Activated T-helper 1 cell treated with anti-CD3 and anti-CD28 coated beads, Interleukin-12 subunit alpha, Interleukin-12 subunit beta, Interleukin-2, Interleukin-4 antibody, amounts not matched to agents 30 ng/mL and 10 ng/mL and 1 ng/mL, durations not matched to agents 14 hours and 24 hours and 36 hours (primary cell): Measurements from ENCODE around the gene UCP1. TPM values are rescaled to one million over a fixed set of nuclear protein-coding genes. Genes with fewer than 3 reads are reported as not detected.

Source experiments
- DNase-seq: peaks from one replicate; pipeline ENCODE4 v3.0.0; 2021; ENCODE audit warnings: low spot score
- H3K27ac Mint-ChIP-seq: one replicate; pipeline ENCODE4 v1.8.0; 2021; ENCODE audit warnings: mild to moderate bottlenecking, mixed read lengths
- H3K27me3 Mint-ChIP-seq: one replicate; pipeline ENCODE4 v1.8.0; 2022; ENCODE audit warnings: mild to moderate bottlenecking, moderate library complexity, mixed read lengths; ENCODE audit not compliant: insufficient read depth
- H3K36me3 Mint-ChIP-seq: one replicate; pipeline ENCODE4 v1.8.0; 2021; ENCODE audit warnings: low read depth, mixed read lengths
- H3K4me1 Mint-ChIP-seq: one replicate; pipeline ENCODE4 v1.8.0; 2021; ENCODE audit warnings: low read depth, mixed read lengths
- H3K4me3 Mint-ChIP-seq: one replicate; pipeline ENCODE4 v1.8.0; 2021; ENCODE audit warnings: mild to moderate bottlenecking, moderate library complexity, mixed read lengths
- H3K9me3 Mint-ChIP-seq: one replicate; pipeline ENCODE4 v1.8.0; 2021; ENCODE audit warnings: mixed read lengths
- intact Hi-C: fragments of 100-400 bp; cut with micrococcal nuclease; formaldehyde crosslinking; loops from one replicate; pipeline ENCODE4 v1.15.1; 2024
- total RNA-seq: library from RNA; stranded (reverse); gene quantifications from 2 replicates; pipeline ENCODE4 v1.2.3, GENCODE V29; 2022

Gene UCP1
- total RNA-seq, 1 donor from 2014 or later = not detected

DNA sequence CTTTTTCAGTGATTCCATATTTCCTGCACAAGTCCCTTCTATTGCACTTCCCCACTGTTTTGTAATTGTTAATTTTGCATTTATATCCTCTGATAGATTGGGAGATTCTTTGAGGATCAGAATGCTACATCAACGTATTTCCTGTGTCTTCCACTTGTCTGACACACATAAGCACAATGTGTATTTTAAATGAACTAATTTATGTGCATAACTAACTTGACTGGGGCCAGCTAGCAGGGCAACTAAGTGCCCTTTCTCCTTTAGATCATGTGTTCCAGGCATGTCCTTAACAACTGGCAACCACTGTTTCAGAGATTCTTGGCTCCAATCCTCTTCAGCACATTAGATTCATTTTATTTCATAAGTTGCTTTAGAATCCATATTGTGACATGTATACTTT, 15.7 kb upstream of the UCP1 start:
- DNase-seq = no peak
- no peaks in the 10 kb centered on the region for H3K4me1 Mint-ChIP-seq
- H3K27ac Mint-ChIP-seq = no peak overlapping the region

DNA sequence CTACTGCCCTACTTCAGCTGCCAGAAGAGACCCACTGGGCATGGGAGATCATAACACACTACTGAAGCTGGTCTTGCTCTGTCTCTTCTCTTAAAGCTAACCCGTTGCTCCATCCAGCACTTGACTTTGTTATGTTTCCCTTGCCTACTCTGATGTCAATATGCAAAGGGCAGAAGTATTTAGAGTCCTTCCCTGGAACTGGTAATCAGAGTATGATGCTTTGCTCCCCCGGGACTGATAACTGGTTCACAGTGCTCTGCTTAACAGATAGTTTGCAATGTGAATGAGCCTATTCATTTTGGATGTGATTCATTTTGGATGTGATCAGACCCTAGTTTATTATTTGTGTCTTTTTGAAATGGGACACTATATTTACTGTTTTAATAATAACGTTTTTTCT, 12.3 kb upstream of the UCP1 start:
- H3K27ac Mint-ChIP-seq = no peak overlapping the region
- no peak overlapping the region for H3K4me3 Mint-ChIP-seq
- H3K27me3 Mint-ChIP-seq = peaks cover 48% of the 10 kb centered on the region
- H3K4me1 Mint-ChIP-seq = no peaks in the 10 kb centered on the region
- DNase-seq = no peak
- intact Hi-C loops = no loop called here
- no peaks in the 10 kb centered on the region for H3K36me3 Mint-ChIP-seq
- no peaks in the 10 kb centered on the region for H3K9me3 Mint-ChIP-seq

More for the DNA sequence above, 15.7 kb upstream of the UCP1 start:
- no peaks in the 10 kb centered on the region for H3K9me3 Mint-ChIP-seq
- intact Hi-C loops = no loop called here
- peaks cover 24% of the 10 kb centered on the region for H3K27me3 Mint-ChIP-seq
- H3K36me3 Mint-ChIP-seq = no peaks in the 10 kb centered on the region
- no peak overlapping the region for H3K4me3 Mint-ChIP-seq

DNA sequence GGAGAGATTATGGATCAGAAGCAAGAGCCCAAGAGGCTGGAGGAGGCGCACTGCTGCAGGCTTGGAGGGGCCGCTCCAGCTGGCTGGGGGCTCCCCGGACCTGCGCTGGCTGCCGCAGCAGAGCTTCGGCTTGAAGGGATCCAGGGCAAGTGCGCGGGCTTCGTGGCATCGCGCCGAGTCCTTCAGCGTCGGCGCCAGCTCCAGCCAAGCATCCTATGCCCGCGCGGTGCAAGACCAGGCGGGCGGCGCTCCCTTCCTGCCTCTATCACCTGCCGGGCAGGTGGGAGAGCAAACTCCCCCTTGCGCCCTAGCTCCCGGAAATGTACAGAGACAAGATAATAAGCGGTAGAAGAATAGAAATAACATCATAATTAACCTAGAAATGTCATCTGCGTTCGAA, 10.5 kb upstream of the UCP1 start:
- intact Hi-C loops = no loop called here
- no peak overlapping the region for H3K4me3 Mint-ChIP-seq
- H3K9me3 Mint-ChIP-seq = no peaks in the 10 kb centered on the region
- H3K4me1 Mint-ChIP-seq = no peaks in the 10 kb centered on the region
- no peak for DNase-seq
- H3K27ac Mint-ChIP-seq = no peak overlapping the region
- no peaks in the 10 kb centered on the region for H3K36me3 Mint-ChIP-seq
- H3K27me3 Mint-ChIP-seq = peaks cover 50% of the 10 kb centered on the region

DNA sequence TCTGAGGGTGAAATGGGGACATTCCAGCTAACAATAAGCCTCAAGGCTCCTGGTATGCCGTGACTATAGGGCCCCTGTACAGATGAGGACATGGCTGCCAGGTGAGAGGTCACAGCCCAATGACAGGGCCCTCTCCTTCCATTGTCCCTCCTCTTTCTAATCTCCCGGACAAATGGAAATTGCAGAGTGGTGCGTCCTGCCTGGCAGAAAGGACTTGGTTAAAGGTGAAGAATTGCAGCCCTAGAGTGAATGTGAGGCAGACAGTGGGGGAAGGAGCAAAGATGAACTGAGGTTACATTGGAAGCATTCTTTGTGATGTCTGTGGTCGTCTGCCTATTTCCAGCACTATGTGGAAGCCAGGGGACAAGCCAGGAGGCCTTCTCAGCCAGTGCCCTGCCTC, 6.7 kb upstream of the UCP1 start:
- no peak overlapping the region for H3K27ac Mint-ChIP-seq
- no peaks in the 10 kb centered on the region for H3K36me3 Mint-ChIP-seq
- H3K4me3 Mint-ChIP-seq = no peak overlapping the region
- DNase-seq = no peak
- H3K4me1 Mint-ChIP-seq = no peaks in the 10 kb centered on the region
- intact Hi-C loops = no loop called here
- H3K9me3 Mint-ChIP-seq = peaks cover 10% of the 10 kb centered on the region
- H3K27me3 Mint-ChIP-seq = peaks cover 48% of the 10 kb centered on the region

DNA sequence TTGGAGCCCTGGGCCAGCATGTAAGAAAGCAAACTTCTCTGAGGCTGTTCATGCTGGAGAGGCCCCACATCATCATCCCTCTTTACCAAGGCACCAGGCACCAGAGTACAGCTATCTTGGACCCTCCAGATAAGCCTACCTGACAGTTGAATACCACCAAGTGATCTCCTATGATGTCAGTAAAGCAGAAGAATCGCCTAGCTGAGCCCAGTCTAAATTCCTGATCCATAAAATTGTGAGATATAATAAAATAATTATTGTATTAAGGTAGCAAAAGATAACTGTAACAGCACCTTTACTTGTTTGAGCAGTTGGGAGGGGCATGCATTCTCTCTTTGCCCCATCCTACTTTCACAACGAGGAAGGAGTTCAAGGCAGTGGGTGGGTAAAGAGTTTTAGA, 2.9 kb upstream of the UCP1 start:
- intact Hi-C loops = no loop called here
- Mint-ChIP-seq H3K27me3 (peaks cover 49% of the 10 kb centered on the region), H3K4me3 (no peak overlapping the region), H3K9me3 (peaks cover 11% of the 10 kb centered on the region), H3K27ac (no peak overlapping the region), H3K36me3 (no peaks in the 10 kb centered on the region), H3K4me1 (no peaks in the 10 kb centered on the region)
- no peak for DNase-seq

DNA sequence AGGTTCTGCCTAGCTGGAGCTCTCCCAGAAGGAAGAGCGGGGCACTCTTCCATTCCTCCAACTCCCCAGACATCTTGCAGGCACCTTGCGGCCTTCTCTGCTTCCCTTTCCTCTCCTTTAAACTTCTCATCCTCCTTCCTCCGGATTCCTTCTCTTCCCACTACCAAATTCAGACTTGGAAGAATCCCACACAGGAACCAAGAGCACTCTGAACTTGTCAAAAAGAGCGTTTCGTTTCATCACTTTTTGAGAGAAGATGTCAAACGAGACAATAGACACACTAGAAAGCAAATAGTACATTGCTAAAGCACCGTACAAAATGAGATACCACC, 512 bp upstream of the UCP1 start:
- Mint-ChIP-seq H3K4me1 (no peaks in the 10 kb centered on the region), H3K4me3 (peak overlapping the region; percentile 62), H3K27ac (no peak overlapping the region), H3K36me3 (no peaks in the 10 kb centered on the region), H3K9me3 (peaks cover 11% of the 10 kb centered on the region), H3K27me3 (peaks cover 45% of the 10 kb centered on the region)
- intact Hi-C loops = no loop called here
- DNase-seq = no peak

DNA sequence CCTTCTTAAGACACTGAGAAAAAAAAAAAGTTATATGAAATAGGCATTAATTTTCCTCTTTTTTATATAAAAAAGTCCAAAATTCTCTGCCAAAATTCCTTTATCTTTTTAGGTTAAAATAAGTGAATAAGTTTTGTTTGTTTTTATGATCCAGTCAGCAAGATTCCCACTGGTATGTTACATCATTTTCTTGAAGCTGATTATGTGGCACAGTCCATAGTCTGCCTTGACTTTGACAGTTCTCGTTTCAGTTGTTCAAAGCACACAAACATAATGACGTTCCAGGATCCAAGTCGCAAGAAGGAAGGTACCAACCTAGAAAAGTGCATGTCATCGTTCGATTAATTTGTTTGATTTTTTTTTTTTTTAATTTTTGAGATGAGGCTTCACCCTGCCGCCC, 9.1 kb downstream of the UCP1 start:
- Mint-ChIP-seq H3K4me3 (no peak overlapping the region), H3K4me1 (peaks cover 17% of the 10 kb centered on the region), H3K27me3 (peaks cover 36% of the 10 kb centered on the region), H3K9me3 (no peaks in the 10 kb centered on the region), H3K27ac (no peak overlapping the region), H3K36me3 (peaks cover 2% of the 10 kb centered on the region)
- intact Hi-C loops = loop anchor here (5.0 kb wide), 1 partner anchor 407 kb away; the partner anchor contains the start of gene MAML3
- DNase-seq = no peak

DNA sequence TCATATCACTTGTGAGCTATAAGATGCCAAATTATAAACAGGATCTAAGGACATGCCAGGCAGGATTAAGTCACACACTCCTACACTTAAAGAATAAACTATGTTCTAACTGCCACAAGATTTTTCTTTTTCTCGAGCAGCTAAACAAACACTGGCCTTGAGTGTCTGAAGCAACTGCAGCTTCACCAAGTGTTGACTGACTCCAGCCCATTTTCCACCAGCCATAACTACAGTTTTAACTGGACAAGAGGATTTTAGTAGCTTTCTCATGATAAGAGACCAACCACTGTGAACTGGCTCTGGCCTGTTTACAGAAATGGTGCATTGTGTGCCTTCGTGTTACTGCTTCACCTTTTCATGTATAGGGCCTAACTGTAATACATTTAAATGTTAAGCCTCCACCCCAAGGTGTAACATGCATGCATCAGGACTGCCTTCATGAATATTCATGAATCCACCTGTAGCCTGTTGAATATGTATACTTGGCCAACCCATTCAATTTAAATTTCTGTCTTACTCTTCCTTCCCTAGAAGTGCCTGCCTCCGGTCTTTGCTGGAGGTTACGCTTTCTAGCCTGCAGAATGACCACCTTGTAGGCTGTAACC, 10.8 kb downstream of the UCP1 start:
- intact Hi-C loops = loop anchor here (5.0 kb wide), 1 partner anchor 406 kb away; the partner anchor contains the start of gene MAML3
- H3K4me1 Mint-ChIP-seq = peaks cover 17% of the 10 kb centered on the region
- no peak overlapping the region for H3K4me3 Mint-ChIP-seq
- H3K9me3 Mint-ChIP-seq = no peaks in the 10 kb centered on the region
- peaks cover 37% of the 10 kb centered on the region for H3K27me3 Mint-ChIP-seq
- no peak overlapping the region for H3K27ac Mint-ChIP-seq
- DNase-seq = no peak
- H3K36me3 Mint-ChIP-seq = peaks cover 2% of the 10 kb centered on the region

DNA sequence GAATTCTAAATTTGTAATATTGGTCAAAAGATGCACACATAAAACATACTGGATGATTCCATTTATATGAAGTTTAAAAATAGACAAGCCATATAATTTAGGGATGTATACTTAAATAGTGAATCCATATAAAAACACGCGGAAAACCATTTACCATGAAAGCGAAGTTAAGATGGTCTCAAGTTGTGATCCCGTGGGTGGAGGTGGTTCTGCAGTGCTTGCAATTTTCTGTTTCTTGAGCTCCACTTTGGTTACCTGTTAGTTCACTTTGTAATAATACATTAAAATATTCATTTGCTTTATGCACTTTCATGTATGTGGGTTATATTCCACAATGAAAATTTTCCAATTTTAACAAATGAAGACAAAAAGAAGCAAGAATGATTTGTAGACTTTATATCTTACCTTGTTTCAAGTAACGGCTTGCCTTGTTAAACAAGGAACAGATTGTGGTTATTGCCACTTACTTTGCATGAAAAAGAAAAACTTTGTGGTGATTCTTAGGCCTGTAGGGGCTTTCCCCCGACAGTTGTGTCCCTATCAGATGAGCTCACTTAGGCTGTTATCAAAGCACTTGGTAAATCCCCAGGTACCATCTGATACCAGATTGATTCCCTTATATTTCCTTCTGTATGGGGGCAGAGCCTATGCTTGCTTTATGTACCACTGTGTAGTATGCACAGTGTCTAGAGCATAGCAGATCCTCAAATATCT, 12.2 kb downstream of the UCP1 start:
- no peak overlapping the region for H3K27ac Mint-ChIP-seq
- H3K27me3 Mint-ChIP-seq = peaks cover 31% of the 10 kb centered on the region
- H3K4me1 Mint-ChIP-seq = peaks cover 17% of the 10 kb centered on the region
- intact Hi-C loops = loop anchor here (1.0 to 5.0 kb wide), 3 partner anchors 32 to 404 kb away; partner anchors contain the start of genes ELMOD2, MAML3 and SCOC
- peak; percentile 8 for DNase-seq
- H3K4me3 Mint-ChIP-seq = no peak overlapping the region
- H3K36me3 Mint-ChIP-seq = peaks cover 3% of the 10 kb centered on the region
- no peaks in the 10 kb centered on the region for H3K9me3 Mint-ChIP-seq

DNA sequence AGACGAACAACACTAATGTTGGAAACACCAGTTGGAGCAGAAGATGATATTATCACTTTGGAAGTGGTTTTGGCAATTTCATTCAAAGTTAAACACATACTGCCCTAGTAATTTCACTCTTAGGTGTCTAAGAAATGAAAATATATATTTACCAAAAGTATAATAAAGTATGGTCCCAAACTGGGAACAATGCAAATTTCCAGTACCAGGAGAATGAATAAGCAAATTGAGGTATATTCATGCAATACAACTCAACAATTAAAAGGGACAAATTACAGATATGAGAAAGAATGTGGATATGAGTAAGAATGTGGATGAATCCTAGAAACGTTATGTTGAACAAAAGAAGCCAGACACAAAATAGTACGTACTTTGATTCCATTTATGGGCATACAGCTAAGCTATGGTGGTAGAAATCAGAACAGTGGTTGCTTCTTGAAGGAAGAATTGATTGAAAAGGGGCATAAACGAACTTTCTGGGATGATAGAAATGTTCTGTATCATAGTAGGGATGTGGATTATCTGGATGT, 34.7 kb downstream of the UCP1 start:
- intact Hi-C loops = no loop called here
- no peak overlapping the region for H3K4me3 Mint-ChIP-seq
- no peaks in the 10 kb centered on the region for H3K4me1 Mint-ChIP-seq
- no peaks in the 10 kb centered on the region for H3K27me3 Mint-ChIP-seq
- no peak for DNase-seq
- no peaks in the 10 kb centered on the region for H3K9me3 Mint-ChIP-seq
- H3K36me3 Mint-ChIP-seq = peaks cover 6% of the 10 kb centered on the region
- H3K27ac Mint-ChIP-seq = no peak overlapping the region

DNA sequence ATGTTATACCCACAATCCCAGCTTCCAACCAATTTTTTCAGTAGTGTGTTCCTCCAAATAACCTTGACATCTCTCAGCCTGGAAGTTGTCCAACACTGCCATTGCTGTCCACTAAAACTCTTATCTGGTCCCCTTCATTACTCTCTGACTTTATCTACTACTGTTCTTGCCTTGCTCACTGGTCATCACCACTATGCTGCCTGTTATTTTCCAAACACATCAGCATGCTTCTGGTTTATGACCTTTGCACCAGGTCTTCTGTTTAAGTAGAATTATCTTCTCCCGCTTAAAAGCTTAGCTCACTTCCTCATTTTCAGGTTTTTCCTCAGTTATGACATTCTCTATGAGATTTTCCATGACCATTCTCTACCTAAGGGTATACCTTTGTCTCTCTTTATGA, 39.3 kb downstream of the UCP1 start:
- Mint-ChIP-seq H3K27me3 (no peaks in the 10 kb centered on the region), H3K4me1 (peaks cover 12% of the 10 kb centered on the region), H3K36me3 (peaks cover 12% of the 10 kb centered on the region), H3K9me3 (peaks cover 5% of the 10 kb centered on the region), H3K4me3 (no peak overlapping the region), H3K27ac (no peak overlapping the region)
- intact Hi-C loops = loop anchor here (5.0 kb wide), 1 partner anchor 432 kb away; no protein-coding TSS in a partner anchor
- no peak for DNase-seq

DNA sequence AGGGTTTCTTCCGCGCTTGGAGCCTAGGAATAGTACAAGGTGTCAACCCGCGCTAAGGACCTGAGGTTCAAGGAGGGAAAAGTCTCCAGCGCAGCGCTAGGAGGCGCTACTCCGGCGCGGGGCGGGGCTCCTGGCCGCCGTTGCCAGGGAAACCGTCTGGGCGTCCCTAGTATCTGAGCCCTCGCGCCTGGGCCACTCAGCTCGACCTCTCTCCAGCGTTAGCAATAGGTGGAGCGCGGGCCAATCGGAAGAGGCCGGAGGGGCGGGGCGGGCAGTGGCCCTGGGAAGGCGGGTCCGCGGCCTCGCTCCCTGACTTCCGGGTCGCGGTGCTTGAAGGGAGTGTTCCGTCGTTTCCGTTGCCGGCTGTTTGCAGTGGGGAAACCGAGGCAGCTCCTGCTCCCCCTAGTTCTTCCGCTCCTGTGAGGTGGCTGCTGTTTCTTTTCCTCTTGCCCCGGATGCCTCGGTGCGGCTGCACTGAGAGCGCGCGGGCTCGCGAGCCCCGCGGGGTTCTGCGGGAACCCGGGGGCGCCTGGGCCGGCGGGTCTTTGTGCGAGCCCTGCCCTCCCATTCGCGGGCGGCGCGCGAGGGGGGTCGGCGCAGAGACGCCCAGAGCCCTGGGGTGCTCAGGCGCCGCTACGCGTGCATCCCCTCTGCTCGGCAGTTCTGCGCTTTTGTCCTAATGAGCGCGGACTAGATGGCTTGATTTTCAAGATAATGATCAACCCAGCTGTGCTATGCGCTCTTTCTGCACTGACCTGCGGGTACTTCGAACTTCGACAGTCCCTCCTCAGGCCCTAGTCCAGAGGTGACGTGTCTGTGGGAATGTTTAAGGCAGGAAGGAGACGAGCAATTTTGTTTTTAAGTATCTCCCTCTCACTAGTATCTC, 44.7 kb downstream of the UCP1 start, which contains the start of gene ELMOD2:
ELMOD2 (plus strand) TSS at position 312 of the 886 bp plus-strand sequence. CDS start 1,261 bp downstream, outside the sequence.
- Mint-ChIP-seq H3K27me3 (no peaks in the 10 kb centered on the region), H3K4me3 (peak within 1 kb of the TSS; percentile 88), H3K36me3 (peaks cover 8% of the 10 kb centered on the region), H3K27ac (peak within 1 kb of the TSS; percentile 55), H3K4me1 (peaks cover 19% of the 10 kb centered on the region), H3K9me3 (peaks cover 5% of the 10 kb centered on the region)
- intact Hi-C loops = loop anchor here (1.0 to 5.0 kb wide), 12 partner anchors 32 to 1509 kb away; partner anchors contain the start of genes MAML3, NOCT, RAB33B and SCOC
- DNase-seq = peak; percentile 97
